IMR-90 (cell line): ENCODE data around the gene SLX4.

Experiments used
- BHLHE40 ChIP-seq: fragments of 150-350 bp; IDR thresholded peaks from 2 replicates; pipeline ENCODE4 v1.6.1; 2016; ENCODE audit warnings: mild to moderate bottlenecking, low read depth, low read length
- CEBPB ChIP-seq: IDR thresholded peaks from 2 replicates; pipeline ENCODE4 v1.6.1; 2012; ENCODE audit warnings: low read depth, low read length, improper control_type of control experiment
- CTCF ChIP-seq: conservative IDR thresholded peaks from 2 replicates; pipeline ENCODE4 v1.5.1; 2012; ENCODE audit warnings: mild to moderate bottlenecking, low read depth, low read length, improper control_type of control experiment
- MAFK ChIP-seq: IDR thresholded peaks from 2 replicates; pipeline ENCODE4 v1.6.1; 2012; ENCODE audit warnings: low read depth, low read length, improper control_type of control experiment
- MAZ ChIP-seq: IDR thresholded peaks from 2 replicates; pipeline ENCODE4 v1.6.1; 2012; ENCODE audit warnings: low read depth, mild to moderate bottlenecking, low read length, improper control_type of control experiment, moderate library complexity, borderline replicate concordance
- POLR2A ChIP-seq: IDR thresholded peaks from 2 replicates; pipeline ENCODE4 v1.6.1; 2012; ENCODE audit warnings: mild to moderate bottlenecking, low read depth, low read length
- RFX5 ChIP-seq: IDR thresholded peaks from 2 replicates; pipeline ENCODE4 v1.8.0; 2012; ENCODE audit warnings: low read depth, mild to moderate bottlenecking, low read length, moderate library complexity
- SMC3 ChIP-seq: fragments of 150-350 bp; IDR thresholded peaks from 2 replicates; pipeline ENCODE4 v1.6.1; 2016; ENCODE audit warnings: low read depth, mild to moderate bottlenecking, antibody characterized with exemption, low read length, moderate library complexity
- TF ChIP-seq, protein P1 (sequence below): fragments of 150-350 bp; IDR thresholded peaks from 2 replicates; pipeline ENCODE4 v1.6.1; 2016; ENCODE audit warnings: low read depth, mild to moderate bottlenecking, low read length, moderate library complexity, borderline replicate concordance

GRCh38 chr16:3659251-3659650, 47.8 kb upstream of the SLX4 start:
- TF ChIP-seq MAZ (no peak), CTCF (no peak), POLR2A (no peak), SMC3 (no peak), MAFK (no peak), RFX5 (no peak), BHLHE40 (no peak), CEBPB (no peak)
- TF ChIP-seq, protein P1, sequence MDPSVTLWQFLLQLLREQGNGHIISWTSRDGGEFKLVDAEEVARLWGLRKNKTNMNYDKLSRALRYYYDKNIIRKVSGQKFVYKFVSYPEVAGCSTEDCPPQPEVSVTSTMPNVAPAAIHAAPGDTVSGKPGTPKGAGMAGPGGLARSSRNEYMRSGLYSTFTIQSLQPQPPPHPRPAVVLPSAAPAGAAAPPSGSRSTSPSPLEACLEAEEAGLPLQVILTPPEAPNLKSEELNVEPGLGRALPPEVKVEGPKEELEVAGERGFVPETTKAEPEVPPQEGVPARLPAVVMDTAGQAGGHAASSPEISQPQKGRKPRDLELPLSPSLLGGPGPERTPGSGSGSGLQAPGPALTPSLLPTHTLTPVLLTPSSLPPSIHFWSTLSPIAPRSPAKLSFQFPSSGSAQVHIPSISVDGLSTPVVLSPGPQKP: no peak
